Measurements from ENCODE around the gene NKX1-1.

GRCh38 chr4:1362521-1362920 lies 43.7 kb downstream of the NKX1-1 start:
- TF ChIP-seq CTCF (IDR thresholded peaks at IDR 0.05) (no peak), POLR2A (IDR thresholded peaks at IDR 0.05) (no peak)

Measured in testis (tissue), 2 donors.